HG02623 (cell line): ENCODE measurements around the gene PPP2R3A.
A peak's percentile ranks its signal among the peaks of the same experiment; 100 is the strongest.
"Not testable (repeated sequence)": the region's sequence is repeated elsewhere in the genome, so short reads cannot be mapped to it uniquely, and the experiment has no call there.

Experiments
- ATAC-seq: cut with Tn5 transposase; IDR thresholded peaks from one replicate; pipeline ENCODE4 v1.9.1; 2021; ENCODE audit warnings: moderate library complexity; ENCODE audit not compliant: unreplicated experiment

The PPP2R3A gene

GRCh38 chr3:136083641-136084382 is 118.3 kb downstream of the PPP2R3A start:
- ATAC-seq: not testable (repeated sequence)

GRCh38 chr3:136085067-136085466 is 119.5 kb downstream of the PPP2R3A start:
- not testable (repeated sequence) for ATAC-seq

GRCh38 chr3:136093771-136094170 is 128.2 kb downstream of the PPP2R3A start:
- ATAC-seq: no peak

GRCh38 chr3:136105044-136105443 is 139.5 kb downstream of the PPP2R3A start:
- ATAC-seq: no peak

- no peak for ATAC-seq
Observed at GRCh38 chr3:136106101-136106500, 140.6 kb downstream of the PPP2R3A start.

- peak; percentile 94 for ATAC-seq
Observed at GRCh38 chr3:136109499-136109898, 144.0 kb downstream of the PPP2R3A start.

GRCh38 chr3:136110481-136110880 is 145.0 kb downstream of the PPP2R3A start:
- no peak for ATAC-seq

- no peak for ATAC-seq
Observed at GRCh38 chr3:136114421-136114820, 148.9 kb downstream of the PPP2R3A start.

GRCh38 chr3:136119332-136119731 is 153.8 kb downstream of the PPP2R3A start:
- not testable (repeated sequence) for ATAC-seq

- ATAC-seq: not testable (repeated sequence)
Observed at GRCh38 chr3:136119783-136120182, 154.3 kb downstream of the PPP2R3A start.

- ATAC-seq: peak; percentile 83
Observed at GRCh38 chr3:136120373-136121348, 155.1 kb downstream of the PPP2R3A start.

- ATAC-seq: no peak
Observed at GRCh38 chr3:136122006-136122405, 156.5 kb downstream of the PPP2R3A start.

- ATAC-seq: not testable (repeated sequence)
Observed at GRCh38 chr3:136131647-136132046, 166.1 kb downstream of the PPP2R3A start.

GRCh38 chr3:136134091-136134490 is 168.6 kb downstream of the PPP2R3A start:
- no peak for ATAC-seq

- ATAC-seq: no peak
Observed at GRCh38 chr3:136135039-136135802, 169.7 kb downstream of the PPP2R3A start.

GRCh38 chr3:136136454-136136853 is 170.9 kb downstream of the PPP2R3A start:
- no peak for ATAC-seq

- no peak for ATAC-seq
Observed at GRCh38 chr3:136141291-136141785, 175.8 kb downstream of the PPP2R3A start.

GRCh38 chr3:136141891-136142290 is 176.4 kb downstream of the PPP2R3A start:
- no peak for ATAC-seq

GRCh38 chr3:136142592-136142991 is 177.1 kb downstream of the PPP2R3A start:
- ATAC-seq: no peak

GRCh38 chr3:136144397-136144796 is 178.9 kb downstream of the PPP2R3A start:
- not testable (repeated sequence) for ATAC-seq
